ENCODE results near the gene TRAPPC2L.
A peak's percentile ranks its signal among the peaks of the same experiment; 100 is the strongest.
"Not testable (repeated sequence)": the region's sequence is repeated elsewhere in the genome, so short reads cannot be mapped to it uniquely, and the experiment has no call there.

Gene TRAPPC2L

GRCh38 chr16:88893127-88893968 lies 36.4 kb downstream of the TRAPPC2L start:
- DNase-seq (no peak), ATAC-seq (no peak)

- not testable (repeated sequence) for ATAC-seq, DNase-seq
These were observed 37.3 kb downstream of the TRAPPC2L start for GRCh38 chr16:88894266-88894665.

GRCh38 chr16:88894681-88895300 lies 37.9 kb downstream of the TRAPPC2L start:
- ATAC-seq (no peak), DNase-seq (no peak)

DNA sequence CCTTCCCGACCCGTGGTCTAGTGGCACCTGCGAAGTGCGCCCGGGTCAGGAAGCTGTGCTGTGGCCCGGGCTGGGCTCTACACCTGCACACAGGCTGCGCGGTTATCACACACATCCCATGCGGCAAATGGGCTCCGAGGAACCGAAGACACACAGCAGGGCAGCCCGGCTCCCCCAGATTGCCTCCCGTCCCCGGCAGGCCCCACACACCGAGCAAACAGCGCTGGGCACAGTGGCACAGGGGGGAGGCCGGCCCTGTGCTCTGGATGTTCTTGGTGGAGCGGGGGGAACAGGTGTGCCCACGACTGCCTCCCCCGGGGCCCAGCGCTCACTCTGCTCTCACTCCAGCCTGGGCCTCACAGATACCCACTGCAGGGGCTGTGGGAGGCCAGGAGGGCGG lies 38.4 kb downstream of the TRAPPC2L start:
- ATAC-seq (no peak), DNase-seq (no peak)

- no peak for DNase-seq
- ATAC-seq = no peak
These were observed 39.5 kb downstream of the TRAPPC2L start for GRCh38 chr16:88896238-88897070.

DNA sequence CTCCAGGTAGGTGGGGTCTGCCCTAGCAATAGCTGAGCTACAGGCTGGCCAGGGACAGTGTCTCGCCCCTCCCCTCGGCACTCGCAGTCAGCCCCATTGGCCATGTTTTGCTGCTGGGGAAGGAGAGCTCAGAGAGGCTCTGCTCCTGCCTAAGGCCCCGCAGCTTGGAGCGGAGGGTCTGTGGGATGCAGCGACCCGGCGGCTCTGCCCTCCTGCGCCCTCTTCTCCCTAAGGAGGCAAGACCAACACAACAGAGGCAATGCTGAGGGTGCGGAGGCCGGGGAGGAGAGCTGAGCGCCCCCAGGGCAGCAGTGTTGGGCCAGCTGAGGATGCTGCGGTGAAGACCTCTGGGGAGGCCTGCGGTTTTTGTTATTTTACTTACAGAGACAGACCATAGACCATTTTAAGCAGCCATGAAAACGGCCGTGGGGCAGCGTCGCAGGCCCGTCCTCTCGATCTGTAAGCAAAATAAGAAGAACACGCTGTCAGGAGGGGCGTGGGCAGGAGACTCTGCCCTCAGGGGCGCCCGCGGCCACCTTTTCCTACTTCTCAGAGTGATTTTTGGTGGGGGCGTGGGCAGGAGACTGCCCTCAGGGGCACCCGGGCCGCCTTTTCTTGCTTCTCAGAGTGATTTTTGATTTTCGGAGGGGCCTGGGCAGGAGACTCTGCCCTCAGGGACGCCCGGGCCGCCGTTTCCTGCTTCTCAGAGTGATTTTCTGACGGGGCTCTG lies 40.9 kb downstream of the TRAPPC2L start:
- DNase-seq (no peak), ATAC-seq (no peak)

DNA sequence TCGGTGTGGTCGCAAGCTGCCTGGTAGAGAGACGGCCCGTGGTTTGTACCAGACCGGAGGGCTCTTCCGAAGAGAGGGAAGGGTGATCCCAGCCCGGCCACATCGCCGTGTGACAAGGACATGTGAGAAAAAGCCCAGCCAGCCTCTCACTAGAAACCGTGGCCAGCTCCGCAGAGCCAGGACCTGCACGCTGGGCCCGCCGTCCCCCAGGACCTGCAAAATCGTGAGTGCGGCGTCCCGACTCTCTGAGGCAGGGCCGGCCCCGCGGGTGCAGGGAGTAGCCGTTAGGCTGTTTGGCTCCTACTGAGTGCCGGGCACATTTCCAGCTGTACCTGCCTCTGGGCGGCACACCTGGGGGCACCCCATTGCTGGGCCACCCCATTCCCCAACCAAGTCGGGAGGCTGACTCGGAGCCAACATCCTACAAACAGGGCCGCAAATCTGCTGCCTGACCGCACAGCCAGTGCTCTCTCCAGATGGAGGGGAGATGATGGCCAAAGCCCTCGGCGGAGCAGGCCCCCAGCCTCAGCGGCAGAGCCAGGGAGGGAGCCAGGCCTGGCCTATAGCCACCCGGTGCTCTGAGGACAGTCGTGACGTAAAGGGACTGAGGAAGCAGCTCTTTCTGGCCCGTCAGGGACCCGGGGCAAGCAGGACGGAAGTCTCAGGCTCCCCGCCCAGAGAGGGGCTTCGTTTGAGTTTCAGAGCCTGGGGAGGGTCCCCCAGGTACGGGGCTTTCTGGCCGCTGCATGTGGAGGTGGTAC lies 43.2 kb downstream of the TRAPPC2L start:
- no peak for ATAC-seq
- DNase-seq = no peak

GRCh38 chr16:88900662-88901052 lies 43.7 kb downstream of the TRAPPC2L start:
- ATAC-seq (no peak), DNase-seq (no peak)

DNA sequence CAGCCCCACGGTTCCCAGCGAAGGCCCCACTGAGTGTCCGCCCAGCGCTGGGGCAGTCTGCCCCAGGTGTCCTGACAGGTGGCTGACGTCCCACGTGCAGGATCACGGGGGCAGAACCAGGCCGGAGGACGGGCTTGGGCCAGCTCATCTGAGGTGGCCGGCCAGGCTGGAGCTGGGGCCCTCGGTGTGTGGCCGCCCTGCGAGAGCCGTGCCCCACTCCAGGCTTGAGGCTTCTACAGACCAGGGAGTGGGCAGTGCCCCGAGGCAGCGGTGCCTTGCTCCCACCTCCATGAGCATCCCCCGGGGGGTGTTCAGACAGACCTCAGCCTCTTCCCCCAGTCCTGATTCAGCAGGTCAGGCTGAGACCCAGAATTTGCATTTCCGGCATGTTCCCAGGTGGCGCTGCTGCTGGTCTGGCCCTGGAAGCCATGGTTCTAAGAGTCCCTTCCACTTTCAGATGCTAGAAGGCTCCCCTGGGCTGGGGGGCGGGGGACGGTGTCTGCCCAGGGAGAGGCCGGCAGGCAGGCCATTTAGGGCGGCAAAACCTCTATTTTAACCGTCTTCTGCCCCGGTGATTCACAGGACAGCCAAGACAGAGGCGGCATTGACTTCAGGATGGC lies 44.9 kb downstream of the TRAPPC2L start:
- DNase-seq (no peak), ATAC-seq (no peak)

- ATAC-seq = no peak
- DNase-seq = no peak
These were observed 45.8 kb downstream of the TRAPPC2L start for GRCh38 chr16:88902744-88903143.

- ATAC-seq = no peak
These were observed 46.3 kb downstream of the TRAPPC2L start for GRCh38 chr16:88903267-88903666.

GRCh38 chr16:88904676-88905365 lies 47.9 kb downstream of the TRAPPC2L start:
- DNase-seq (no peak), ATAC-seq (no peak)

More at GRCh38 chr16:88903267-88903666, 46.3 kb downstream of the TRAPPC2L start:
- DNase-seq = no peak

DNA sequence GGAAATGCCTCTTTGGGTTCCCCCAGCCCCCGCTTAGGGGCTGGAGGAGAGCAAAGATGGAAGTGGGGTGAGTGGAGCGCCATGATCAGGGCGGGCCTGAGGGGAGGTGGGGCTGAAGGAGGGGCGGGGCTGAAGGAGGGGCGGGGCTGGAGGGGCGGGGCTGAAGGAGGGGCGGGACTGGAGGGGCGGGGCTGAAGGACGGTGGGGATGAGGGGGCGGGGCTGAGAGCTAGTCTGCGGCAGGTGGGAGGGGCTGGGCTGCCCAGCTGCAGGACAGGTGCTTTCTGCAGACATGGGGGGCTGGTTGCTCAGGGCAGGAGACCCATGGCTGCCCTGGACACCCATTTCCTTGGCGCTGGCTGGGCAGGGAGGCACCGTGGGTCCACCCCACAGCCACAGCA lies 48.6 kb downstream of the TRAPPC2L start:
- DNase-seq (peak; percentile 21), ATAC-seq (no peak)

- DNase-seq = no peak
- no peak for ATAC-seq
These were observed 49.1 kb downstream of the TRAPPC2L start for GRCh38 chr16:88906020-88906419.

- DNase-seq (no peak), ATAC-seq (no peak)
These were observed 49.7 kb downstream of the TRAPPC2L start for GRCh38 chr16:88906535-88907105.

DNA sequence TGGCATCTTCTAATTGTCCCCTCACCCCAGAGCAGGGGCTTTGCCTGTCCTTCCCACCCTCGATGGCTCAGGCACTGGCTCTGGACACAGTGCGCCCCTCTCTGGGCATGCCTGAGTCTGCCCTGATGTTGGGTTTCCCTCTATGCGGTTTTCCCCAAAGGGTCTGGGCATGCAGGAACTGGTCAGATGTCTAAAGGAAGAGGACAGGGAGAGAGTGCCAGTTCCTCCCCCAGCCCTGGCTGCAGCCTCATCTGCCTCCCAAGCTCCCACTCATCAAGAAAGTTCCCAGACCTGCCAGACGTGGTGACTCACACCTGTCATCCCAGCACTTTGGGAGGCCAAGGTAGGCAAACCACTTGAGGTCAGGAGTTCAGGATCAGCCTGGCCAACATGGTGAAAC lies 50.8 kb downstream of the TRAPPC2L start:
- DNase-seq = no peak
- ATAC-seq = no peak

DNA sequence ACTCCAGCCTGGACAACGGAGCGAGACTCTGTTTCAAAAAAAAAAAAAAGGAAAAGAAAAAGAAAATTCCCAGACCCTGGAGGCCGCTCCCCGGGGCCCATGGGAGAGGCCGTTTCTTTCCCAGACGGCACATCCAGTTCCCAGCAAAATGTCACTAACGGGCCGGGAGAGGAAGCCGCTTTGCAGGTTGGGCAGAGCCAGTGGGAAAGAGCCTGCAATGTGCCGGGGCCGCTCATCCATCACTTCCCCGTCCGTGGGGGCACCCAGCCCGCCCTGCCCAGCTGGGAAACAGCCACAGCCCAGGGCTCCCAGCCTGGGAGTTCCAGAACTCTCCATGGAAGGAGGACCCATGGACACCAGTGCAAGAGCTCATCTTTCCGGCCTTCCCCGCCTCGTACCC lies 51.4 kb downstream of the TRAPPC2L start:
- ATAC-seq (no peak), DNase-seq (no peak)

DNA sequence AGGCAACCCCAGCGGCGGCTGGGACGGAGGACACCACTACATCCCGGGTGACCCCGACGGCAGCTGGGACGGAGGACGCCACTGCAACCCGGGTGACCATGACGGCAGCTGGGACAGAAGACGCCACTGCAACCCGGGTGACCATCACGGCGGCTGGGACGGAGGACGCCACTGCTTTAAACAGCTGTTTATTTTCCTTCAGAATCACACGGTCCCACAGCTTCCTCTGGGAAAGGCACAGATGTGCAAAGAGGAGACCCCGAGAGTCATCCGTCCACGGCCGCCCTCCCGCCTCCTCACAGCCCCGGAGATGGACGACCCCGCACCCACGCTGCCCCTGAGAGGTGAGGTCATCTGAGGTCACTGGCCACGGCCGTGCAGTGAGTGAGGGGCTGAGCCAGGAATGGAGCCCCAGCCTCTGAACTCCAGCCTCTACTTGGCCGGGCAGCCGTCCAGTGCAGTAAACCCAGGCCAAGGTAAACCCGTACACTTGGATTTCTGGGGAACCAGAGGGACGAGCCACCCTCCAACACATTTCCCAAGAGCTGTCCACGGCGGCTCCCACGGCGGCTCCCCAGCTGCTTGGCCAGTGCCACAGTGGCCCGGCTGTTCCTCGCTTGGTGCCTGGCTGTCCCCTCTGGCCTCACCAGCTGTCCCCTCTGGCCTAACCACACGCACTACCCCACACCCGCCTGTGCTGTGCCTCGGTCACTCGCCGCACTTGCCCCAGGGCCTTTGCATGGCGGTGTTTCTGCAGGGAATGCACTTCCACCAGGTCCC lies 52.7 kb downstream of the TRAPPC2L start:
- ATAC-seq (no peak), DNase-seq (no peak)

Data from stimulated activated naive CD8-positive, alpha-beta T cell treated with anti-CD3 and anti-CD28 coated beads, Interleukin-15, Interleukin-2, amounts not matched to agents 100 U/mL and 50 U/mL, for 24 hours (primary cell).